Measurements from ENCODE around the gene PNN. TPM values are rescaled to one million over a fixed set of nuclear protein-coding genes. Genes with fewer than 3 reads are reported as not detected.

Gene PNN
- total and polyA plus RNA-seq, 5 donors from 2014 or later: 13.3 to 126 (median 16.6) TPM

DNA sequence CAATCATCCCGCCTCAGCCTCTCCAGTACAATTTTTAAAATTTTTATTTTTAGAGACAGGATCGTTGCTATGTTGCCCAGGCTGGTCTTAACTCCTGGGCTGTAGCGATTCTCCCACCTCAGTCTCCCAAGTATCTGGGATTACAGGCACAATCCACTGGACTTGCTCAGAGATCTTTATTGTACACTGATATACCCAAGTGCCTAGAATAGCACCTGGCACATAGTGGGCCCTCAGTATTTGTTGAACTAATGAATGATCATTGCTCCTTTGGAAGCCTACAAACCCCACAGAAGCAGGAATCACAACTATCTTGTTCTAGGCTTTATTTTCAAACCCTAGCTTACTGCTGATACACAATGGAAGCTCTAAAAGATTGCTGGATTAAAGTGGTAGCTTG lies 1.9 kb upstream of the PNN start:
- H3K4me1 Mint-ChIP-seq: peaks cover 27 to 71% (median 38%) of the 10 kb centered on the region in 4 donors
- peaks cover 4% of the 10 kb centered on the region for H3K27me3 Mint-ChIP-seq
- peak overlapping the region in 2 of 3 donors; percentile 65 to 66 for H3K27ac Mint-ChIP-seq
- H3K36me3 Mint-ChIP-seq: peaks cover 14% of the 10 kb centered on the region
- H3K4me3 Mint-ChIP-seq: peak overlapping the region; percentile 46 to 98 (median 75)
- peaks cover 0 to 1% (median 0%) of the 10 kb centered on the region in 7 donors for H3K9me3 Mint-ChIP-seq
- no peaks in the 10 kb centered on the region for H3K27me3 ChIP-seq (ENCODE audit: control insufficient read depth, insufficient read depth, low read length)
- peaks cover 37% of the 10 kb centered on the region for H3K4me1 ChIP-seq (ENCODE audit: control insufficient read depth, insufficient read depth, low read length, poor library complexity, severe bottlenecking)
- H3K36me3 ChIP-seq (ENCODE audit: control insufficient read depth, insufficient read depth, low read length): peaks cover 18% of the 10 kb centered on the region
- H3K27ac ChIP-seq (ENCODE audit: insufficient read depth, low read length, poor library complexity, severe bottlenecking): no peak overlapping the region
- no peak overlapping the region for H3K4me3 ChIP-seq (ENCODE audit: low read depth, low read length)
- ATAC-seq (ENCODE audit: low read depth in 2 of 2) (no peak), DNase-seq (no peak)
- no peaks in the 10 kb centered on the region for H3K9me3 ChIP-seq (ENCODE audit: control insufficient read depth in 2 of 2, low read length in 2 of 2)

DNA sequence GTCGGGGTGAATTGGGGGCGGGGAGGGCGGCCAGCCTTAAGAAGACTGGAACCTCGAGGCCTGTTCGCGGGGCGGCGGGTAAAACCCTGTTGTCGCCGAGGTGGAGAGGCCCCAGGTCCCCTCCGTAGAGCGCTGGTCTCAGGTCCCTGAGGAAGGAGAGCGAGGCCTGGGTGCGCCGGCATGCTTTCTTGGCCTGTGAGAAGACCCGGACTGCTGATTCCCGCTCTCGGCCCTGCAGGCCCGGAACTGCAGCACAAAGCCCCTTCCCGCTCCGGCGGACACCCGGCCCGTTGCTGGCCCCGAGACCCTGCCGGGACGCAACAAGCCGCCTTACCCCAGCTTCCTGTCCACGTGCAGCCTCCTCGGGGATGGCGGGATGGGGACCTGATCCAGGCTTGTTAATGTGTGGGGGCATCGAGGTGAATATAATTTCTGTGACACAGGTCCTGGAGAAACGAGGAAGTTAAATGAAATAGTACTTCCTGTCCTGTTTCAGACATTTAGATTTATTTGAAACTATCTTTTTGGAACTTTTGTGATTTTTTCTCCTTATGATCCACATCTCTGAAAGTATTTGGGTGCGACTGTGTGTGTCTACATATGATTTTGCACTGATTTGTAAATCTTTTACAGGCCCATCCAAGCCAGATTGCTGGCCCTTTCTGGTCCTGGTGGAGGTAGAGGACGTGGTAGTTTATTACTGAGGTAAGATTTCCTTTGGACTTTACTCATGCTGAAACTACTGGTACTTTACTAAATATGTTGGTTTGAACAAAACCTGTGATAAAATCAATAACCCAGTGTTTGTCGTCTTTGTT lies 600 bp downstream of the PNN start:
- H3K27ac Mint-ChIP-seq: peak overlapping the region; percentile 100
- no peaks in the 10 kb centered on the region for H3K27me3 Mint-ChIP-seq
- no peak for ATAC-seq (ENCODE audit: low read depth in 2 of 2)
- H3K27ac ChIP-seq (ENCODE audit: insufficient read depth, low read length, poor library complexity, severe bottlenecking): peak overlapping the region; percentile 94
- peaks cover 41% of the 10 kb centered on the region for H3K36me3 ChIP-seq (ENCODE audit: control insufficient read depth, insufficient read depth, low read length)
- peaks cover 22% of the 10 kb centered on the region for H3K36me3 Mint-ChIP-seq
- peak in 1 of 3 donors; percentile 64 for DNase-seq
- peaks cover 15 to 59% (median 28%) of the 10 kb centered on the region in 4 donors for H3K4me1 Mint-ChIP-seq
- H3K4me3 Mint-ChIP-seq: peak overlapping the region; percentile 98 to 100 (median 98)
- H3K27me3 ChIP-seq (ENCODE audit: control insufficient read depth, insufficient read depth, low read length): no peaks in the 10 kb centered on the region
- H3K4me1 ChIP-seq (ENCODE audit: control insufficient read depth, insufficient read depth, low read length, poor library complexity, severe bottlenecking): peaks cover 17% of the 10 kb centered on the region
- H3K9me3 Mint-ChIP-seq: peaks cover 0 to 1% (median 0%) of the 10 kb centered on the region in 7 donors
- H3K4me3 ChIP-seq (ENCODE audit: low read depth, low read length): peak overlapping the region; percentile 97
- H3K9me3 ChIP-seq (ENCODE audit: control insufficient read depth in 2 of 2, low read length in 2 of 2): no peaks in the 10 kb centered on the region

DNA sequence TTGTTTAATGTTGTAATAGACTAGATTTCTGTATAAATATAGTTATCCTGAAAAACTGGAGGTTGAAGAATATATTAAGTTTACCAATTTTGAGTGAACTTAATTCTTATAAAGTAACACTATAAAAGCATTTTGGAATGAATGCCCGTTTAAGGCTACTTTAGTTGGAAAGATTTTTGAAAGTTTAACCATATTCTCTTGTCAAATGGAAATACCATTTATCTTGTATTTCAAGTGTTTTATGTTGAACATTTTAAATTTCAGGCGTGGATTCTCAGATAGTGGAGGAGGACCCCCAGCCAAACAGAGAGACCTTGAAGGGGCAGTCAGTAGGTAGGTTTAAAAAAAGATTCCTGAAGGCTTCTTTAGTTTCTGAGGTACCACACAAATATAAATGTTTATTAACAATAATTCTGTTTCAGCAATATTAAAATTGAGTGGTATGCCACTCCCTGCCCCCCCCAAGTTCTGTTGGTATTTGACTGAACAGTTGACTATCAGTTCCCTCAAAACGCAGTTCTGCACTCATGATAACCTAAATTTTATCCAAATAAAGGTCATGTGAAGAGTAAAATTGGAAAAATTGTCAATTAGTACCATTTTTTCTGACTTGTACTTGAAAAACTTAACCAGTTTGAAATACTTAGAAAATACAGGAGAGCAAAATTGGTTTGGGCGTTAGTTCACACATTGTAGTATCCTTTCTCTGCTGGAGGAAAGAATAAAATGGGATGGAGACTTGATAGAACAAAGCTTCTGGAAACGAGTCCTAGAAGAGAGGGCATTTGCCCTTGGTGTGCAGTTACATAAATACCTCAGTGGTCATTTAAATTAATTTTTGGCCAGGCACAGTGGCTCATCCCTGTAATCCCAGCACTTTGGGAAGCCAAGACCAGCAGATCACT lies 1.5 kb downstream of the PNN start:
- Histone ChIP-seq H3K27ac (ENCODE audit: insufficient read depth, low read length, poor library complexity, severe bottlenecking) (peak overlapping the region; percentile 94), H3K4me1 (ENCODE audit: control insufficient read depth, insufficient read depth, low read length, poor library complexity, severe bottlenecking) (peaks cover 14% of the 10 kb centered on the region), H3K36me3 (ENCODE audit: control insufficient read depth, insufficient read depth, low read length) (peaks cover 50% of the 10 kb centered on the region), H3K27me3 (ENCODE audit: control insufficient read depth, insufficient read depth, low read length) (no peaks in the 10 kb centered on the region), H3K9me3 (ENCODE audit: control insufficient read depth in 2 of 2, low read length in 2 of 2) (no peaks in the 10 kb centered on the region), H3K4me3 (ENCODE audit: low read depth, low read length) (peak overlapping the region; percentile 97)
- ATAC-seq (ENCODE audit: low read depth in 2 of 2) (no peak), DNase-seq (no peak)
- Mint-ChIP-seq H3K27me3 (no peaks in the 10 kb centered on the region), H3K4me3 (peak overlapping the region; percentile 98 to 100 (median 98)), H3K27ac (peak overlapping the region; percentile 100), H3K9me3 (peaks cover 0 to 1% (median 0%) of the 10 kb centered on the region in 7 donors), H3K36me3 (peaks cover 22% of the 10 kb centered on the region), H3K4me1 (peaks cover 11 to 55% (median 24%) of the 10 kb centered on the region in 4 donors)

DNA sequence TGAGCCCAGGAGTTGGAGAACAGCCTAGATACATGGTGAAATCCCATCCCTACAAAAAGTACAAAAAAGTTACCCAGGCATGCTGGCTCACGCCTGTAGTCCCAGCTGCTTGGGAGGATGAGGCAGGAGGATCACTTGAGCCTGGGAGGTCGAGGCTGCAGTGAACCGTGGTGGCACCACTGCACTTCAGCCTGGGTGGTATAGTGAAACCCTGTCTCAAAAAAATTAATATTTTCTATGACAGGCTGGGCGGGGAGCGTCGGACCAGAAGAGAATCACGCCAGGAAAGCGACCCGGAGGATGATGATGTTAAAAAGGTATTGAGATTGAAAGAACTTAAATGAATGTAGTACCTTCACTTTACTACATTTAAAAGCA lies 2.1 kb downstream of the PNN start:
- H3K9me3 ChIP-seq (ENCODE audit: control insufficient read depth in 2 of 2, low read length in 2 of 2): no peaks in the 10 kb centered on the region
- peaks cover 56% of the 10 kb centered on the region for H3K36me3 ChIP-seq (ENCODE audit: control insufficient read depth, insufficient read depth, low read length)
- peaks cover 22% of the 10 kb centered on the region for H3K36me3 Mint-ChIP-seq
- H3K4me3 Mint-ChIP-seq: peak overlapping the region; percentile 23 to 69 (median 56)
- no peaks in the 10 kb centered on the region for H3K27me3 ChIP-seq (ENCODE audit: control insufficient read depth, insufficient read depth, low read length)
- peaks cover 0 to 1% (median 0%) of the 10 kb centered on the region in 7 donors for H3K9me3 Mint-ChIP-seq
- peak overlapping the region; percentile 7 to 100 (median 74) for H3K27ac Mint-ChIP-seq
- H3K27ac ChIP-seq (ENCODE audit: insufficient read depth, low read length, poor library complexity, severe bottlenecking): peak overlapping the region; percentile 94
- H3K4me1 ChIP-seq (ENCODE audit: control insufficient read depth, insufficient read depth, low read length, poor library complexity, severe bottlenecking): peaks cover 14% of the 10 kb centered on the region
- ATAC-seq (ENCODE audit: low read depth in 2 of 2) (no peak), DNase-seq (no peak)
- H3K4me1 Mint-ChIP-seq: peaks cover 11 to 51% (median 24%) of the 10 kb centered on the region in 4 donors
- H3K27me3 Mint-ChIP-seq: no peaks in the 10 kb centered on the region
- H3K4me3 ChIP-seq (ENCODE audit: low read depth, low read length): peak overlapping the region; percentile 97

DNA sequence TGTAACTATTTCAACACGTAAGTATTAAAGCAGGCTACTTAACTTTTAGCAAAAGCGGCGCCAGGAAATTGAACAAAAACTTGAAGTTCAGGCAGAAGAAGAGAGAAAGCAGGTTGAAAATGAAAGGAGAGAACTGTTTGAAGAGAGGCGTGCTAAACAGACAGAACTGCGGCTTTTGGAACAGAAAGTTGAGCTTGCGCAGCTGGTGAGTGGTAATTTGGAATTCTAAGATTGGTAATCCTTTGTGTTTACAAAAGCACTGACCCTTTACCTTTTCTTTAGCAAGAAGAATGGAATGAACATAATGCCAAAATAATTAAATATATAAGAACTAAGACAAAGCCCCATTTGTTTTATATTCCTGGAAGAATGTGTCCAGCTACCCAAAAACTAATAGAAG lies 4.0 kb downstream of the PNN start:
- H3K9me3 Mint-ChIP-seq: peaks cover 0 to 1% (median 0%) of the 10 kb centered on the region in 7 donors
- peaks cover 16 to 49% (median 25%) of the 10 kb centered on the region in 4 donors for H3K4me1 Mint-ChIP-seq
- H3K36me3 Mint-ChIP-seq: peaks cover 29% of the 10 kb centered on the region
- H3K4me3 Mint-ChIP-seq: peak overlapping the region in 2 of 4 donors; percentile 30 to 52
- Histone ChIP-seq H3K4me3 (ENCODE audit: low read depth, low read length) (no peak overlapping the region), H3K27me3 (ENCODE audit: control insufficient read depth, insufficient read depth, low read length) (no peaks in the 10 kb centered on the region), H3K27ac (ENCODE audit: insufficient read depth, low read length, poor library complexity, severe bottlenecking) (no peak overlapping the region), H3K9me3 (ENCODE audit: control insufficient read depth in 2 of 2, low read length in 2 of 2) (no peaks in the 10 kb centered on the region), H3K4me1 (ENCODE audit: control insufficient read depth, insufficient read depth, low read length, poor library complexity, severe bottlenecking) (peaks cover 14% of the 10 kb centered on the region), H3K36me3 (ENCODE audit: control insufficient read depth, insufficient read depth, low read length) (peaks cover 72% of the 10 kb centered on the region)
- no peaks in the 10 kb centered on the region for H3K27me3 Mint-ChIP-seq
- ATAC-seq (ENCODE audit: low read depth in 2 of 2) (no peak), DNase-seq (no peak)
- peak overlapping the region in 1 of 3 donors; percentile 68 for H3K27ac Mint-ChIP-seq

DNA sequence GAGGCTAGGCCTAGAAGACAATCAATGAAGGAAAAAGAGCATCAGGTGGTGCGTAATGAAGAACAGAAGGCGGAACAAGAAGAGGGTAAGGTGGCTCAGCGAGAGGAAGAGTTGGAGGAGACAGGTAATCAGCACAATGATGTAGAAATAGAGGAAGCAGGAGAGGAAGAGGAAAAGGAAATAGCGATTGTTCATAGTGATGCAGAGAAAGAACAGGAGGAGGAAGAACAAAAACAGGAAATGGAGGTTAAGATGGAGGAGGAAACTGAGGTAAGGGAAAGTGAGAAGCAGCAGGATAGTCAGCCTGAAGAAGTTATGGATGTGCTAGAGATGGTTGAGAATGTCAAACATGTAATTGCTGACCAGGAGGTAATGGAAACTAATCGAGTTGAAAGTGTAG lies 5.5 kb downstream of the PNN start:
- H3K4me1 Mint-ChIP-seq: peaks cover 18 to 40% (median 23%) of the 10 kb centered on the region in 4 donors
- no peak for DNase-seq
- H3K27me3 Mint-ChIP-seq: no peaks in the 10 kb centered on the region
- Histone ChIP-seq H3K9me3 (ENCODE audit: control insufficient read depth in 2 of 2, low read length in 2 of 2) (no peaks in the 10 kb centered on the region), H3K4me3 (ENCODE audit: low read depth, low read length) (no peak overlapping the region), H3K36me3 (ENCODE audit: control insufficient read depth, insufficient read depth, low read length) (peaks cover 79% of the 10 kb centered on the region), H3K4me1 (ENCODE audit: control insufficient read depth, insufficient read depth, low read length, poor library complexity, severe bottlenecking) (peaks cover 13% of the 10 kb centered on the region), H3K27ac (ENCODE audit: insufficient read depth, low read length, poor library complexity, severe bottlenecking) (peak overlapping the region; percentile 9), H3K27me3 (ENCODE audit: control insufficient read depth, insufficient read depth, low read length) (no peaks in the 10 kb centered on the region)
- H3K4me3 Mint-ChIP-seq: no peak overlapping the region
- peaks cover 31% of the 10 kb centered on the region for H3K36me3 Mint-ChIP-seq
- peaks cover 0 to 1% (median 0%) of the 10 kb centered on the region in 7 donors for H3K9me3 Mint-ChIP-seq
- ATAC-seq (ENCODE audit: low read depth in 2 of 2): no peak
- no peak overlapping the region for H3K27ac Mint-ChIP-seq

DNA sequence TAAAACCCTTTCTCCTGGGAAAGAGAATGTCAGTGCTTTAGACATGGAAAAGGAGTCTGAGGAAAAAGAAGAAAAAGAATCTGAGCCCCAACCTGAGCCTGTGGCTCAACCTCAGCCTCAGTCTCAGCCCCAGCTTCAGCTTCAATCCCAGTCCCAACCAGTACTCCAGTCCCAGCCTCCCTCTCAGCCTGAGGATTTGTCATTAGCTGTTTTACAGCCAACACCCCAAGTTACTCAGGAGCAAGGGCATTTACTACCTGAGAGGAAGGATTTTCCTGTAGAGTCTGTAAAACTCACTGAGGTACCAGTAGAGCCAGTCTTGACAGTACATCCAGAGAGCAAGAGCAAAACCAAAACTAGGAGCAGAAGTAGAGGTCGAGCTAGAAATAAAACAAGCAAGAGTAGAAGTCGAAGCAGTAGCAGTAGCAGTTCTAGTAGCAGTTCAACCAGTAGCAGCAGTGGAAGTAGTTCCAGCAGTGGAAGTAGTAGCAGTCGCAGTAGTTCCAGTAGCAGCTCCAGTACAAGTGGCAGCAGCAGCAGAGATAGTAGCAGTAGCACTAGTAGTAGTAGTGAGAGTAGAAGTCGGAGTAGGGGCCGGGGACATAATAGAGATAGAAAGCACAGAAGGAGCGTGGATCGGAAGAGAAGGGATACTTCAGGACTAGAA lies 6.1 kb downstream of the PNN start:
- Histone ChIP-seq H3K36me3 (ENCODE audit: control insufficient read depth, insufficient read depth, low read length) (peaks cover 79% of the 10 kb centered on the region), H3K27ac (ENCODE audit: insufficient read depth, low read length, poor library complexity, severe bottlenecking) (peak overlapping the region; percentile 9), H3K27me3 (ENCODE audit: control insufficient read depth, insufficient read depth, low read length) (no peaks in the 10 kb centered on the region), H3K4me1 (ENCODE audit: control insufficient read depth, insufficient read depth, low read length, poor library complexity, severe bottlenecking) (peaks cover 7% of the 10 kb centered on the region), H3K9me3 (ENCODE audit: control insufficient read depth in 2 of 2, low read length in 2 of 2) (no peaks in the 10 kb centered on the region), H3K4me3 (ENCODE audit: low read depth, low read length) (no peak overlapping the region)
- Mint-ChIP-seq H3K27me3 (no peaks in the 10 kb centered on the region), H3K27ac (no peak overlapping the region), H3K36me3 (peaks cover 31% of the 10 kb centered on the region), H3K4me1 (peaks cover 14 to 34% (median 21%) of the 10 kb centered on the region in 4 donors), H3K9me3 (no peaks in the 10 kb centered on the region), H3K4me3 (no peak overlapping the region)
- DNase-seq: no peak
- no peak for ATAC-seq (ENCODE audit: low read depth in 2 of 2)

Data from CD4-positive, CD25-positive, alpha-beta regulatory T cell (primary cell).